GM18507 (cell line): ENCODE measurements around the gene PODN.

ENCODE experiments used
- DNase-seq: peaks from one replicate; pipeline ENCODE4 v3.0.0; 2011; ENCODE audit warnings: low read depth; ENCODE audit not compliant: insufficient read length; ENCODE audit errors: extremely low spot score
- FAIRE-seq: peaks from 2 replicates; lab custom pipeline; 2011; peaks lifted over from hg19 to GRCh38; lab: Jason Lieb, UNC

The PODN gene

GRCh38 chr1:53073287-53073686, 11.3 kb downstream of the PODN start:
- DNase-seq (no peak), FAIRE-seq (no peak)

DNA sequence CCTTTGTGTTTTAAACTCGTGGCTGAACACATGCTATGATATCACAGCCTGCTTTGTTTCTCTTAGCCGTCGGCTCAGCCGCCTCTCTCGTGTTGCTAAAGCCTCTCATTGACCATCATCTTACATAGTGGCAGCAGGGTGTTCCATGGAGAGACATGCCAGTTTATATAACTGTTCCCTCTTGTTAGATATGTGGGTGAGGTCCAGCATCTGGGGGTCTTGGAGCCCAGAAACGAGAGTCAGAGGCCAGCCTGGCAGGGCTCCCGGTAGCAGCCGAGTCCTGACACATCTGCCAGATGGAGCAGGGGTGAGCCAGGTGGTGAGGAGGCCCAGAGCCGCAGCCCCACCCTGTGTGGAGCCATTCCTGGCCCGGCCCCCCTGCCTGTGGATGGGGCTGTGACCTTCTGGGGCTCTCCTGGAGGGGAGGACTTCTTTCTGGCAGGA, 11.9 kb downstream of the PODN start:
- no peak for DNase-seq
- no peak for FAIRE-seq

DNA sequence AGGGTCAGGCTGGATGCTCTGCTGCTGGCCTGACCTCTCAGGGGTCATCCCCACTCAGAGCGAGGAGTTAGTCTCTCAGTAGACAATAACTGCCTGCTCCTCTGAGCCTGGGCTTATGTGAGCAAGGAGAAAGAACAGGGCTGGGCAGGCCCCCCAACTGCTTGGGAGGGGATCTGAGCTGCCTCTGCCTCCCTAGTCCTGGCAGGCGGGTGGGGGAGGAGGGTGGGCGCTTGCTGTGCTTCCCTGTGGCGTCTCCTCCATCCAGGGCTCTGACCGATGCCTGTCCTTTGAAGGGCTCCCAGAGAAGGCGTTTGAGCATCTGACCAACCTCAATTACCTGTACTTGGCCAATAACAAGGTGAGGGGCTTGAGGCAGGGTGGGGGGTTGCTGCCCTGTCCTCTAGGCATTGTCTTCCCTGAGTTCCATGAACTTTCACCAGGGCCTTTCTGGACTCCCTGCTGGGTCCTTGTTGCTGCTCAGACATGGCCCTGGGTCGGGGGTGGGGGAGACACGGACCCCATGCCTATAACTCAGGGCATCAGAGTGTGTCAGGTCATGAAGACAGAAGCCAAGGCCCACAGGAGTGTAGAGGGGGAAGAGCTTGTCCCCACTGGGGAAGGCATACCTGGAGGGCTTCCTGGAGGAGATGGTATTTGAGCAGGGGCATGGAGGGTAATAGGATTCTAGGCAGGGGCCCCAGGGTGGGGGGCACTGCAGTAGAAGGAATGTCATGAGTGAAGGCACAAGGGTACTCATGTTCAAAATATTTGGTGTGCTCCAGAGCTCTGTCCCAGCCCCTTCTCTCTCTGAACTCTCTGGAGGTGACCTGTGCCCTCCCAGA, 12.5 kb downstream of the PODN start:
- DNase-seq (no peak), FAIRE-seq (no peak)

DNA sequence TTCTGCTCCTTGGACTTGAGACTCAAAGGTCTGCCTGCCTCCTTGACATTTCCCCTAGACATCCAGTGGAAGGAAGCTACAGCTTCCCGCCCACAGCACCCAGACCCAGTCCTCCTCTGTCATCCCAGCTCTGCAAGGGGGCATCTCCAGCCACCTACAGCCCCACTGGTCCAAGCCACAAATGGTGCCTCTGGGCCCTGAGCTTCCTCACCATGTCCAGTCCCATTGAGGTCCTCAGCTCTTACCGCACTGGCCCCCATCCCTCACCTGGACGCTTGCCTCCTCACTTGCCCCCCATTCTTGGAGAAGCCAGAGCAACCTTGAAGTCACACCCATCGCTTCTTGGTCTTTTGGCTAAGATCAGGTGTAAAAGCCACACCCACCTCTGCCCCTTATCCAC, 13.2 kb downstream of the PODN start:
- DNase-seq (no peak), FAIRE-seq (no peak)

DNA sequence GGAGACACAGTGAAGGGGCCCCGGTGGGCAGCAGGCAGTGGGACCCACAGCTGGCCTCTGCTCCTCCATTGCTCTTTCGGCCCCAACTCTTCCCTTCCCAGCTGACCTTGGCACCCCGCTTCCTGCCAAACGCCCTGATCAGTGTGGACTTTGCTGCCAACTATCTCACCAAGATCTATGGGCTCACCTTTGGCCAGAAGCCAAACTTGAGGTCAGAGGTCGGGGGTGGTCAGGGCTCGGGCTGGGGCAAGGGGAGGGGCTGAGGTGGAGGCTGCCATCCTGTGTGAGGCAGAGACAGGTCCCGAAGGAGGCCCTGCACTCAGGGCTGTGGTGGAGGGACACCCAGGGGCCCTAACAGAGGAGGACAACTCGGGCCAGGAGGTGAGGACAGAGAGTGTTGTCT, 13.7 kb downstream of the PODN start:
- DNase-seq (no peak), FAIRE-seq (no peak)

DNA sequence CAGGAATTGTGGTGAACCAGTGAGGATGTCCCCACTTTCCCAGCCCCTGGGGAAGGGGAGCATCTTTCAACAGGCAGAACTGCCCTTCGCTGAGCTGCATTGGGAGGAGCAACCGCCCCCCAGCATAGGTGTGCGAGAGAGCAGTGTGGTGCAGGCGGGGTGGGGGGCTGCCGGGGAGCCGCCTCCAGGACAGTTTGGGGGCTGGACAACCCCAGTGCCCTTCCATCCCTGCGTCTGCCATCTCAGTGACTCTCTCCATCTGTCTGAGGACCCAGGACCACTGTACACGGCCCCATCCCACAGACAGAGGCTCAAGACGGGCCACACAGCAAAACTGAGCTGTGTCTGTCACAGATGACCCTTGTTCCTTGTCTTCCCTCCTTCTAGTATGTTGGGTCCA, 14.2 kb downstream of the PODN start:
- FAIRE-seq = no peak

GRCh38 chr1:53076721-53077598, 14.9 kb downstream of the PODN start:
- FAIRE-seq = no peak
- no peak for DNase-seq

More for the DNA sequence above, 14.2 kb downstream of the PODN start:
- no peak for DNase-seq

- no peak for DNase-seq
- no peak for FAIRE-seq
Observed at GRCh38 chr1:53077599-53077965, 15.6 kb downstream of the PODN start.

- DNase-seq (no peak), FAIRE-seq (no peak)
Observed at GRCh38 chr1:53078333-53079101, 16.5 kb downstream of the PODN start.

DNA sequence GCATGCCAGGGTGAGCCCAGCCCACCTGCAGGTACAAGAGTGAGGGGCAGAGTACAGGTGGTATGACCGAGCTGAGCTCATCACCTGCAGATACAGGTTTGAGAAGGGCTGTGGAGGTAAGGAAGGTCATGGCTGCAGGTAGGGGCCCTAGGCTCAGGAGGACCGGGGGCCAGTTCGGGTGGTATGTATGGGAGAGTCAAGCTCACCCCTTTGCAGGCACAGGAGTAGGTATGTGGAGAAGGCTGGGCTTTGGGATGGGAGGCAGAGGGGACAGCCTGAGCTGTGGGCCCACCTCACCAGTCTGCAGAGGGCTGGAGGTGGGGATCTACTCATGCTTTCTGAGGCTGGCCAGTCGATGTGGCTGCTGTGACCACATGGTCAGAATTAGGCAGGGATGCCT, 17.2 kb downstream of the PODN start:
- FAIRE-seq = no peak
- DNase-seq = no peak

DNA sequence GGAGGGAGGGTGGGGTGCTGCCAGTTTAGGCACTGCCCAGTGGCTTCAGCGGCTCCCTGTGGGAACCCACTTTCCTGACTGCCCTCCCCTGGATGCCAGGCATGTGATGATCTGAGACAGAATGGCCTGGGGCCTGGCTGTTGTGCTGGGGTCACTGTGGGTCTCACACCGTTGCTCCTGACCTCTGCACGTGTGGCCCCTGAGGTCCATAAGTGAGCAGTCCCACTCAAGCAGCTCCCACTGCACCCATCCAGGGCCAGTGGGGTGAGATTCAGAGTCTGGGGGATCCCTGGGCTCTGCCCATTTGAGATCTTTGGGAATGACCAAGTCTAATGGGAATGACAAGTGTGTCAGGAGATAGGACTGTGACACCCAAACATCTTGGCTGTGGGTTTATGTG, 18.0 kb downstream of the PODN start:
- DNase-seq = no peak
- no peak for FAIRE-seq

DNA sequence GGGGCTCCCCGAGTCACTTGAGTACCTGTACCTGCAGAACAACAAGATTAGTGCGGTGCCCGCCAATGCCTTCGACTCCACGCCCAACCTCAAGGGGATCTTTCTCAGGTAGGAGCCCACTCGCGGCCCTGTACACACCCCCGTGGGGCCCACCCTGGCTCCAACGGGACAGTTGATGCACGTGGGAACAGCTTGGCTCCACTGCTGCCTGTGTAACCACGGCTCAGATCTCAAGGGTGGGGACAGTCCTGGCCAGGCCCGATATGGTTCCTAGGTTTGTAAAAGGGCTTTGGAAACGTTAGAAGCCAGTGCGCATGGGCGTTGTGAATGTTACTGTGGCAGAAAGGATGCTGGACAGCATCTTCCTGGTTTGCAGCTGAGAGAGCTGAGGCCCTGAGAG, 18.8 kb downstream of the PODN start:
- FAIRE-seq (no peak), DNase-seq (no peak)

DNA sequence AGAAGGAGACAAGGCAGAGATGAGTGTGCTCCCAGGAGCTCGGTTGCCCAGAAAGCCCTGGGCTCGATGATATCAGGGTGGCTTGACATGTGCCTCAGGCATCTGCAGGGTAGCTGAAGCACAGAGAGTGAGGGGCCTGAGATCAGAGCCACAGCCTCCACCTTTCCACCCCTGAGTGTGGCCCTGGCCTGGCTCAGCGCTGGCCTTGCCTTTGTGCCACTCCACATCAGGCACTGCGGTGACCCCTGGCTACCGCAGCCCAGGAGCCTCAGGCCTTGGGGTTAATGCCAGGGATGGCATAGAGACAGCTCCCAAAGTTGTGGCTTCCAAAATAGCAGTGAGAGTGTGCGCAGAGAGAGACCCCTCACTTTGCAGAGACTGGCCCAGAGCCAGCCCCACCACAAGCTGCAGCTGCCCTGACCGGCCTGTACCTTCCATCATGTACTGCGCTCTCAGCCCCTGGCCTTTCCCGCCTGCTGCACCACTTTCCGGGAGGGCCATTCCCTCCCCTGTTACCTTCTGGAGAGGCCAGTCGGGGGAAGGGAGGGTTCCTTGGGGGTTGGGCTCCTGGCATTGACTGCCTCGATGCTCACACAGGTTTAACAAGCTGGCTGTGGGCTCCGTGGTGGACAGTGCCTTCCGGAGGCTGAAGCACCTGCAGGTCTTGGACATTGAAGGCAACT, 19.5 kb downstream of the PODN start:
- FAIRE-seq (no peak), DNase-seq (no peak)

DNA sequence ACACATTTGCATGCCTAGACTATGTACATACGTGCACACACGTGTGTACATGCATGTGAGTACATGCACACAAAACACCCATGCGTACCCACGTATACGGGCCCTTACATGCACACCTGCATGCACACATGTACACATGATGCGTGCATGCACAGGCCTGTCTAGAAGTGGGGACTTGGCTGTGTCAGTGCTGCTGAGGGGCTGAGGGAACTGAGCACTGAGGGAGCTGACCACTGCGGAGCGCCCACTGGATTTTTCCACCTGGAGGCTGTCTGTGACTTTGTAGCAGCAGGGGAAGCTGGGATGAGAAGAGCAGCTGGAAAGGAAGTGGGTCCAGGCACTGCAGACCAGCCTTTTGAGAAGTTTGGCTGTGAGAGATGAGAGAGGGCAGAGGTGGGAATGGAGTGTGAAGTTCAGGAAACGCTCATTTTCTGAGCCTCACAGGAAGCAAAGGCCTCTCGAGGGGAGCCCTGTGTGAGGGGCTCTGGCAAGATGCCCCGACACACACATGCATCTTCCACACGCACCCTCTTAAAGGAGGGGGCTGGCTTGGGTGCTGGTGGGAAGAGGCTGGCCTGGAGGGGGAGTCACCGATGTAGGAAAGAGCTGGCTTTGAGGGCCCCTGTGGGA, 20.9 kb downstream of the PODN start:
- no peak for FAIRE-seq
- DNase-seq = no peak

GRCh38 chr1:53083636-53084588, 21.9 kb downstream of the PODN start:
- FAIRE-seq (no peak), DNase-seq (no peak)

DNA sequence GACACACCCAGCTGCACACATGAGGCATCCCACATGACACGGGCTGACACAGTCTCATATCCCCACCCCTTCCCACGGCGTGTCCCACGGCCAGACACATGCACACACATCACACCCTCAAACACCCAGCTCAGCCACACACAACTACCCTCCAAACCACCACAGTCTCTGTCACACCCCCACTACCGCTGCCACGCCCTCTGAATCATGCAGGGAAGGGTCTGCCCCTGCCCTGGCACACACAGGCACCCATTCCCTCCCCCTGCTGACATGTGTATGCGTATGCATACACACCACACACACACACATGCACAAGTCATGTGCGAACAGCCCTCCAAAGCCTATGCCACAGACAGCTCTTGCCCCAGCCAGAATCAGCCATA, 22.6 kb downstream of the PODN start:
- DNase-seq (no peak), FAIRE-seq (no peak)

DNA sequence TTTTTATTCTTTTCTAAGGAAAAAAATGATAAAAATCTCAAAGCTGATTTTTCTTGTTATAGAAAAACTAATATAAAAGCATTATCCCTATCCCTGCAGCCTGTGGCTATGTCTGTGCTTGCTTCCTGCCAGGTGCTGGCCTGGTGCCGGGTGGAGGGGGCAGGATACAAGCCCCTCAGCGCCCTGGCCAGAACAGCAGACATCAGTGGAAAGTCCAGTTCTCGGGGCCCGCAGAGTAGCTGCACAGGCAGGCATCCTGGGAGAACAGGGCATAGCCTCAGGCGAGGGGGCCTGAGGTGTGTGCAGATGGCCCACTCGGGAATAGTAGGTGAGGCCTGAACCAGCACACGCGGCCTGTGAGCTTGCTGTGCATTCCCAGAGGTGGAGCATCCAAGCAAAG, 23.4 kb downstream of the PODN start:
- no peak for DNase-seq
- no peak for FAIRE-seq

DNA sequence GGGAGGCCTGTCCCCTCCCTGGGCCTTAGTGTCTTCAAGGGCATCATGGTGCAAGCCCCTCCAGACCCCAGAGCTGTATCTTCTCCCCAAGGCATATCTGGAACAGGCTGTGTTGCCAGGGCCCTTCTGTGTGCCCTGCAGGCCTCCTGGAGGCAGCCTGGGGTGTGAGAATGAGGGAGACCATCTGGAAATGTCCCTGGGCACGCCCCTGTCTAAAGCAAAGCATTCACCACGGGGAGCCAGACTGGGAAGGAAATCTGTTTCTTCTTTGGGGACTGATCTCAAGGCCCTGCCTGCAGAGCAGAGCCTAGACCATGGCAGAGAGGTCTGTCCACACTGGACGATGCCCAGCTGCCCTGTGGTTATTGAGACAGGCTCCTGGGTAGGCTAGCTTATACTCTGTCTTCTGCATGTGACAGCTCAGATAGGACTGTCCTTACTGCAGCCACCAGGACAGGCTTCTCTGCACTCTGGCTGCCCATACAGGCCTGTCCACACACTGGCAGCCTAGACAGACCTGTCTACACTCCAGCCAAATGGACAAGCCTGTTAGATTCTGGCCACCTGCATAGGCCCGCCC, 24.6 kb downstream of the PODN start:
- FAIRE-seq (no peak), DNase-seq (no peak)
